Neuronal stem cell (in vitro differentiated cells): ENCODE results near the gene DRAM1.

Source experiments
- DNase-seq: peaks from one replicate; pipeline ENCODE4 v3.0.0-alpha.2; 2013; ENCODE audit warnings: low spot score
- H2AFZ ChIP-seq: one replicate; pipeline ENCODE4 v1.6.1; 2013; ENCODE audit warnings: mild to moderate bottlenecking, low read length, inconsistent platforms
- H2AK5ac ChIP-seq: 2 replicates; pipeline ENCODE4 v1.6.1; 2013; ENCODE audit warnings: low read depth, mild to moderate bottlenecking, inconsistent platforms, low read length, moderate library complexity, mixed read lengths
- H2BK120ac ChIP-seq: 2 replicates; pipeline ENCODE4 v1.6.1; 2013; ENCODE audit warnings: low read depth, mild to moderate bottlenecking, inconsistent platforms, low read length, moderate library complexity, mixed read lengths
- H2BK12ac ChIP-seq: one replicate; pipeline ENCODE4 v1.6.1; 2013; ENCODE audit warnings: low read length, inconsistent platforms
- H2BK15ac ChIP-seq: 2 replicates; pipeline ENCODE4 v1.6.1; 2013; ENCODE audit warnings: mild to moderate bottlenecking, low read length, inconsistent platforms, mixed read lengths
- H2BK5ac ChIP-seq: one replicate; pipeline ENCODE4 v1.6.1; 2013; ENCODE audit warnings: inconsistent platforms, mild to moderate bottlenecking, low read length, moderate library complexity
- H3K14ac ChIP-seq: one replicate; pipeline ENCODE4 v1.6.1; 2013; ENCODE audit warnings: low read length, inconsistent platforms
- H3K18ac ChIP-seq: 2 replicates; pipeline ENCODE4 v1.6.1; 2013; ENCODE audit warnings: low read length, inconsistent platforms
- H3K23ac ChIP-seq: 2 replicates; pipeline ENCODE4 v1.6.1; 2013; ENCODE audit warnings: low read depth, mild to moderate bottlenecking, mixed read lengths, low read length, inconsistent platforms; ENCODE audit not compliant: poor library complexity
- H3K27ac ChIP-seq: replicated peaks from 3 replicates; pipeline ENCODE4 v1.5.1; 2013; ENCODE audit warnings: low read length, inconsistent platforms
- H3K27me3 ChIP-seq, 3 experiments: 2 replicates each; pipeline ENCODE4 v1.6.1; 2013; ENCODE audit warnings: low read length in 3 of 3, mild to moderate bottlenecking in 2 of 3, inconsistent platforms in 1 of 3, low read depth in 1 of 3, mixed read lengths in 1 of 3, moderate library complexity in 1 of 3; ENCODE audit not compliant: control insufficient read depth in 3 of 3, insufficient read depth in 3 of 3
- H3K36me3 ChIP-seq, 2 donors: replicated peaks in 1 of 2; 2 replicates each; pipeline ENCODE4 v1.6.1; 2013; ENCODE audit warnings: low read length in 2 of 2; ENCODE audit not compliant: control insufficient read depth in 2 of 2, insufficient read depth in 2 of 2
- H3K4ac ChIP-seq: 2 replicates; pipeline ENCODE4 v1.6.1; 2013; ENCODE audit warnings: inconsistent platforms, mild to moderate bottlenecking, low read length, moderate library complexity
- H3K4me1 ChIP-seq, 2 donors: 1 replicate in 1 of 2; 2 replicates in 1 of 2; pipeline ENCODE4 v1.6.1; 2013; ENCODE audit warnings: low read length in 2 of 2, low read depth in 1 of 2; ENCODE audit not compliant: control insufficient read depth in 2 of 2, insufficient read depth in 1 of 2
- H3K4me2 ChIP-seq: one replicate; pipeline ENCODE4 v1.6.1; 2013; ENCODE audit warnings: mild to moderate bottlenecking, low read length, inconsistent platforms; ENCODE audit not compliant: insufficient read depth, poor library complexity, severe bottlenecking
- H3K4me3 ChIP-seq, 2 donors: 2 replicates each; pipeline ENCODE4 v1.5.1; 2013; ENCODE audit warnings: low read length in 2 of 2, mild to moderate bottlenecking in 2 of 2, inconsistent platforms in 1 of 2, moderate library complexity in 1 of 2
- H3K79me1 ChIP-seq: one replicate; pipeline ENCODE4 v1.6.1; 2013; ENCODE audit warnings: low read depth, mild to moderate bottlenecking, inconsistent platforms, low read length, moderate library complexity
- H3K9ac ChIP-seq: one replicate; pipeline ENCODE4 v1.6.1; 2013; ENCODE audit warnings: mild to moderate bottlenecking, low read depth, low read length, inconsistent platforms; ENCODE audit not compliant: poor library complexity
- H3K9me3 ChIP-seq, 2 donors: replicated peaks in 1 of 2; 2 replicates each; pipeline versions ENCODE3 to v1.6.1; 2013; ENCODE audit warnings: low read length in 2 of 2, mild to moderate bottlenecking in 2 of 2, inconsistent platforms in 1 of 2, low read depth in 1 of 2, mixed read lengths in 1 of 2, moderate library complexity in 1 of 2; ENCODE audit not compliant: control insufficient read depth in 2 of 2, insufficient read depth in 1 of 2
- H4K8ac ChIP-seq: one replicate; pipeline ENCODE4 v1.6.1; 2013; ENCODE audit warnings: low read depth, mild to moderate bottlenecking, inconsistent platforms, low read length, moderate library complexity
- H4K91ac ChIP-seq: one replicate; pipeline ENCODE4 v1.6.1; 2013; ENCODE audit warnings: low read length, low read depth, mild to moderate bottlenecking, inconsistent platforms; ENCODE audit not compliant: poor library complexity
- WGBS, 2 donors: extraction: QIAGEN DNeasy Blood & Tissue Kit; methylation state at CpG; one replicate each; pipeline ENCODE4 v1.1.7; 2013; ENCODE audit warnings: missing lambda C conversion rate in 2 of 2, mixed read lengths in 1 of 2; ENCODE audit not compliant: insufficient read length in 2 of 2, insufficient replicate concordance in 1 of 2; ENCODE audit errors: extremely low coverage in 2 of 2; 5-methylcytosine and 5-hydroxymethylcytosine counted together

DRAM1 gene

GRCh38 chr12:101951002-101951670 lies 73.8 kb downstream of the DRAM1 start:
- Histone ChIP-seq H3K18ac (no peak overlapping the region), H2AK5ac (no peak overlapping the region), H3K14ac (no peak overlapping the region), H4K8ac (no peak overlapping the region), H2BK5ac (no peak overlapping the region), H2BK15ac (no peak overlapping the region), H3K9ac (no peak overlapping the region), H3K9me3 (no peaks in the 10 kb centered on the region), H3K4me1 (peaks cover 0 to 1% of the 10 kb centered on the region in 2 donors), H3K4me3 (no peak overlapping the region), H2AFZ (no peak overlapping the region), H3K27ac (no peak overlapping the region), H4K91ac (no peak overlapping the region), H3K27me3 (no peaks in the 10 kb centered on the region), H2BK12ac (no peak overlapping the region), H3K36me3 (no peaks in the 10 kb centered on the region), H3K23ac (no peak overlapping the region), H3K4ac (no peak overlapping the region), H2BK120ac (no peak overlapping the region), H3K4me2 (no peak overlapping the region), H3K79me1 (no peaks in the 10 kb centered on the region)
- no peak for DNase-seq
- WGBS, 2 donors: no CpG with 5 or more reads among the region's 6 CpGs

GRCh38 chr12:101954113-101954512 lies 76.7 kb downstream of the DRAM1 start:
- H2BK120ac ChIP-seq: no peak overlapping the region
- no peak for DNase-seq
- no peak overlapping the region for H4K8ac ChIP-seq
- no CpG with 5 or more reads among the region's 1 CpG for WGBS, 2 donors
- H4K91ac ChIP-seq: no peak overlapping the region
- H2AFZ ChIP-seq: no peak overlapping the region
- no peak overlapping the region for H2BK12ac ChIP-seq
- no peaks in the 10 kb centered on the region for H3K36me3 ChIP-seq
- H3K23ac ChIP-seq: no peak overlapping the region
- H3K27me3 ChIP-seq: no peaks in the 10 kb centered on the region
- H3K9ac ChIP-seq: no peak overlapping the region
- no peak overlapping the region for H2BK15ac ChIP-seq
- H2BK5ac ChIP-seq: no peak overlapping the region
- no peak overlapping the region for H2AK5ac ChIP-seq
- no peaks in the 10 kb centered on the region for H3K79me1 ChIP-seq
- no peaks in the 10 kb centered on the region for H3K9me3 ChIP-seq
- peaks cover 1 to 11% of the 10 kb centered on the region in 2 donors for H3K4me1 ChIP-seq
- no peak overlapping the region for H3K4me3 ChIP-seq
- H3K18ac ChIP-seq: no peak overlapping the region
- H3K27ac ChIP-seq: no peak overlapping the region
- H3K4me2 ChIP-seq: no peak overlapping the region
- no peak overlapping the region for H3K14ac ChIP-seq
- no peak overlapping the region for H3K4ac ChIP-seq

- H4K8ac ChIP-seq: no peak overlapping the region
- peaks cover 1 to 11% of the 10 kb centered on the region in 2 donors for H3K4me1 ChIP-seq
- WGBS, 2 donors: no CpG with 5 or more reads among the region's 1 CpG
- H2AFZ ChIP-seq: no peak overlapping the region
- H3K23ac ChIP-seq: no peak overlapping the region
- DNase-seq: no peak
- H2BK12ac ChIP-seq: no peak overlapping the region
- H3K4ac ChIP-seq: no peak overlapping the region
- no peak overlapping the region for H2BK5ac ChIP-seq
- no peak overlapping the region for H2AK5ac ChIP-seq
- no peak overlapping the region for H3K27ac ChIP-seq
- H3K79me1 ChIP-seq: no peaks in the 10 kb centered on the region
- peaks cover 0 to under 1% of the 10 kb centered on the region in 2 donors for H3K9me3 ChIP-seq
- H3K4me2 ChIP-seq: no peak overlapping the region
- H3K36me3 ChIP-seq: no peaks in the 10 kb centered on the region
- H3K14ac ChIP-seq: no peak overlapping the region
- H3K27me3 ChIP-seq: no peaks in the 10 kb centered on the region
- H3K4me3 ChIP-seq: no peak overlapping the region
- no peak overlapping the region for H2BK15ac ChIP-seq
- H3K9ac ChIP-seq: no peak overlapping the region
- H3K18ac ChIP-seq: no peak overlapping the region
- H4K91ac ChIP-seq: no peak overlapping the region
- H2BK120ac ChIP-seq: no peak overlapping the region
Measured at GRCh38 chr12:101954676-101955075, 77.3 kb downstream of the DRAM1 start.

DNA sequence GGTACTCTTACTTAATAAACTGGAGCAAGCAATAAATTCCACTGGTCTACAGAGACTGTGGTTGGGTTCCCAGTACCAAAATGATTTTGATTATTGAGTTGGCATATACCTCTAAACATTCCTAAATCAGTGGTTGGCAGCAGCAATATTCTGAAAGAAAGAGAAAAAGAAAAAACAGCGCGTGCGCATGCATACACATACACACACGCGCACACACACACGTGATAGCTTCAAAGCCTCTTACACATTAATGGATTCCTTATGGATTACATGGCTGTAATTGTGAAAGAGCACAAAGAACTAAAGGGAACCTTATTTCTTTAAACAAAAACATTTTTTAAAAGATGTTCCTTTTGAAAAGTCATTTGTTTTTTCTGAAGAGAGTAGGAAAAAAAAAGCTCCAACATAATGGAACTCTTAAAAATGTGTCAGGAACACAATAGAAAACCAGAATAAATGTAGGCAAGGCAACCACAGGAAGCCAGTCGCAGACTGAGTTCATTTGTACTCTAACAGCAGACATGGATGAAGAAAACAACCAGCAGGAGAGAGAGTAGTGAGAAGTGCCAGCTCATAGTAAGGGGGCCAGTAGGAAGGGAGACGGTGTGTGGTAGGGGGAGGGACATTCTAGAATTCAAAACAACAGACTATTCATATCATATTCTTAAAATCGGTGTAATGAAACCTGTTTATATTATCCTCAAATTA lies 80.0 kb downstream of the DRAM1 start:
- no peak overlapping the region for H3K18ac ChIP-seq
- H3K79me1 ChIP-seq: no peaks in the 10 kb centered on the region
- no peak overlapping the region for H2BK12ac ChIP-seq
- WGBS, 2 donors: no CpG with 5 or more reads among the region's 9 CpGs
- H4K8ac ChIP-seq: no peak overlapping the region
- H3K23ac ChIP-seq: no peak overlapping the region
- no peak overlapping the region for H3K4me2 ChIP-seq
- no peaks in the 10 kb centered on the region for H3K27me3 ChIP-seq
- H2BK120ac ChIP-seq: no peak overlapping the region
- no peak overlapping the region for H3K4me3 ChIP-seq
- H3K4ac ChIP-seq: no peak overlapping the region
- DNase-seq: no peak
- H3K36me3 ChIP-seq: no peaks in the 10 kb centered on the region
- no peak overlapping the region for H4K91ac ChIP-seq
- peak overlapping the region; percentile 53 for H2AFZ ChIP-seq
- peaks cover 0 to 2% of the 10 kb centered on the region in 2 donors for H3K9me3 ChIP-seq
- H3K9ac ChIP-seq: no peak overlapping the region
- no peak overlapping the region for H2BK5ac ChIP-seq
- no peak overlapping the region for H3K27ac ChIP-seq
- H3K14ac ChIP-seq: no peak overlapping the region
- no peak overlapping the region for H2BK15ac ChIP-seq
- no peak overlapping the region for H2AK5ac ChIP-seq
- peaks cover 1 to 11% of the 10 kb centered on the region in 2 donors for H3K4me1 ChIP-seq
